Activated T-helper 17 cell treated with anti-CD3 and anti-CD28 coated beads, Interleukin-2, amount 50 U/mL, for 72 hours (primary cell): ENCODE data around the gene TTC9. TPM values are rescaled to one million over a fixed set of nuclear protein-coding genes. Genes with fewer than 3 reads are reported as not detected.

Experiments used
- ATAC-seq: fragments of 150-1000 bp; cut with Tn5 transposase; replicated peaks from 2 replicates; pipeline ENCODE4 v1.10.0; 2021; ENCODE audit warnings: mild to moderate bottlenecking, moderate library complexity
- H3K27ac Mint-ChIP-seq: one replicate; pipeline ENCODE4 v1.8.0; 2022; ENCODE audit warnings: mixed read lengths
- H3K27me3 Mint-ChIP-seq: one replicate; pipeline ENCODE4 v1.8.0; 2022; ENCODE audit warnings: mixed read lengths
- H3K36me3 Mint-ChIP-seq: one replicate; pipeline ENCODE4 v1.8.0; 2022; ENCODE audit warnings: low read depth, mild to moderate bottlenecking, mixed read lengths
- H3K4me1 Mint-ChIP-seq: one replicate; pipeline ENCODE4 v1.8.0; 2022; ENCODE audit warnings: mixed read lengths
- H3K4me3 Mint-ChIP-seq: one replicate; pipeline ENCODE4 v1.8.0; 2022; ENCODE audit warnings: mild to moderate bottlenecking, mixed read lengths
- H3K9me3 Mint-ChIP-seq: one replicate; pipeline ENCODE4 v1.8.0; 2022; ENCODE audit warnings: mixed read lengths
- total RNA-seq, 2 donors: library from RNA; stranded (reverse); gene quantifications; one replicate each; pipeline ENCODE4 v1.2.3, GENCODE V29; 2022

Gene TTC9
- total RNA-seq, 2 donors from 2014 or later, result 4.7 to 8.0 TPM

DNA sequence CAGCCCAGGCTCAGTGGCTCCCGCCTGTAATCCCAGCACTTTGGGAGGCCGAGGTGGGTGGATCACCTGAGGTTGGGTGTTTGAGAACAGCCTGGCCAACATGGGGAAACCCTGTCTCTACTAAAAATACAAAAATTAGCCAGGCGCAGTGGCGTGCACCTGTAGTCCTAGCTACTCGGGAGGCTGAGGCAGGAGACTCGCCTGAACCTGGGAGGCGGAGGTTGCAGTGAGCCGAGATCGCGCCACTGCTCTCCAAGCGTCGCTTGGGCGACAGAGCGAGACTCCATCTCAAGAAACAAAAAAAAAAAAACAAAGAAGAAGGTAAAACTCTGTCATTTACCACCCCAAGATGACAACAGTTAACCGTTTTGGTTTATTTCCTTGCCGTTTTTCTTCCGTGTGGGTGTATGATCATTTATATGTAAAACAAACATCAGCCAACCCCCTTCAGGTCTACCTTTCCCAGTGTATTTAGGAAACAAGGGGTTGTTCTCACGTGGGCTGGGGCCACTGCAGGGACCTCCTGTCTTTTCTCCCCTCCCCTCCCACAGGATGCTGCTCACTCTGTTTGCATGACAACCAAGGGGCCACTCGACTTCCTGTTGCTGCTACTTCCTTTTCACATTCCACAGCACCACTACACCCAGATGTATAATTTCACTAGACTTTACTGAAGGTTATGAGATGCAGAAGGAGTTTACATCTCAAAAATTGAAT lies 13.6 kb downstream of the TTC9 start:
- Mint-ChIP-seq H3K27me3 (no peaks in the 10 kb centered on the region), H3K36me3 (peaks cover 7% of the 10 kb centered on the region), H3K4me1 (peaks cover 57% of the 10 kb centered on the region), H3K9me3 (no peaks in the 10 kb centered on the region), H3K4me3 (peak overlapping the region; percentile 84), H3K27ac (peak overlapping the region; percentile 96)
- peak; percentile 76 for ATAC-seq

DNA sequence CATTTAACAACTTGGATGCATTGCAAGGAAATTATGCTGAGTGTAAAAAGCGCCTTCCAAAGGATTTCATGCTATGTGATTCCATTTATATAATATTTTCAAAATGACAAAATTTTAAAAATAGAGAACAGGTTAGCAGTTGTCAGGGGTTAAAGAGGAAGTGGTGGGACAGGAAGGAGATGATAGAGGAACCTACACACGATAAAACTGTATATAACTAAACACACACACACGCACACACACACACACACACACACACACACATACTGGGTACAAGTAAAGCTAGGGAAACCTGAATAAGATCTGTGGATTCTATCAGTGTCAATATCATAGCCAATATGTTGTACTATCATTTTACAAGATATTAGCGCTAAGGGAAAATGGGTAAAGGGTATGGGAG lies 17.2 kb downstream of the TTC9 start:
- no peak for ATAC-seq
- peak overlapping the region; percentile 96 for H3K27ac Mint-ChIP-seq
- H3K27me3 Mint-ChIP-seq, result no peaks in the 10 kb centered on the region
- no peaks in the 10 kb centered on the region for H3K9me3 Mint-ChIP-seq
- peaks cover 65% of the 10 kb centered on the region for H3K4me1 Mint-ChIP-seq
- peak overlapping the region; percentile 86 for H3K4me3 Mint-ChIP-seq
- H3K36me3 Mint-ChIP-seq, result peaks cover 9% of the 10 kb centered on the region

DNA sequence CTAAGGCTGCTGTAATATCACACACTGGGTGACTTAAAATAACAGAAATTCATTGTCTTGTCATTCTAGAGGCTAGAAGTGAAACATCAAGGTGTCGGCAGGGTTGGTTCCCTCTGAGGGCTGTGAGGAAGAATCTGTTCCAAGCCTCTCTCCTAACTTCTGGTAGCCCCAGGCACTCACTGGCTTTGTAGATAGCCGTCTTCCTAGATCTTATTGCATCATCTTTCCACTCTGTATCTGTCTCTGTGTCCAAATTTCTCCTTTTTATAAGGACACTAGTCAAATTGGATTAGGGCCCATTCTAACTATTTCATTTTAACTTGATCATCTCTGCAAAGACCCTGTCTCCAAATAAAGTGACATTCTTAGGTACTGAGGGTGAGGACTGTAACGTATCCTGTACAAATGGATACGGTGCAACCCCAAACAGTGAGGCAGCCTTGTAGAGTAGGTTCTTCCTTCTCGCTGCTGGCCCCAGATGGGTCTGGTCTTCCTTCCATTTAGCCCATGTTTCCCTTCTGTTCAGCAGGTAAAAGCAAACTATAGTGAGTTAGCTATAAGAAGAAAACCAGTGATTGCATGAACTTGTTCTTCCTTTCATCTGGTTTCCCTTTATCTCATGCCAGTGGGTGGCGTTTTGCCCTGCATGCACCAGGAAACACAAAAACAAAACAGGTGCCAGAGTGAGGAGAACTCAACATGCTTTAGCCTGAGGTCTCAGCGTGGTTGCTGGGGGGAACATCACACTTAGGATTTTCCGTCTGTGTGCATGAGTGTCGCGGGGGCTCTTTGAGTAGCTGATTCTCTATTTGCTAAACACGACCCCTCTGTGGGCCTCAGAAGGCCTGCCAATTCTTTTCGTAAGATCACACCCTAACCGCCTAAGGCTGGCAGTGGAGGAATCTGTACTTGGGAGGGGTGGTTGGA lies 19.5 kb downstream of the TTC9 start:
- peaks cover 61% of the 10 kb centered on the region for H3K4me1 Mint-ChIP-seq
- peaks cover 9% of the 10 kb centered on the region for H3K36me3 Mint-ChIP-seq
- ATAC-seq, result peak; percentile 75
- H3K27me3 Mint-ChIP-seq, result no peaks in the 10 kb centered on the region
- no peaks in the 10 kb centered on the region for H3K9me3 Mint-ChIP-seq
- H3K4me3 Mint-ChIP-seq, result peak overlapping the region; percentile 86
- H3K27ac Mint-ChIP-seq, result peak overlapping the region; percentile 96

DNA sequence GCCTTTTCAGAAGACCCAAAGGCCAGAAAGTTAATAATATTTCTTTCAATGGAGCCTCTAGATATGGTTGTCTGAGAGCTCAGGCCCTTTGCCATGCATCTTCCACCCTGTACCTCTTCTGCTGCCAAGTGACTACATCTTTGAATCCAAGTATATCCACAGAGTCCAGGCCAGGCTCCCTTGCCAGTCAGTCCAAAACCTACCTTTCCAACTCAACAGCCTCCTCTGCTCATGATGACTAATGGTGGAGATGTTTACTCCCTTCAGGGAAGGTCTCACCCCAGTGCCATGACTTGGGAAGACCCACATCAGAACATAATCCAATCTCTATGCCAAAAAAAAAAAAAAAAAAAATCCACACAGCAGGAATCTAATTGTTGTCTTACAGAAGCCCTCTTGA lies 20.4 kb downstream of the TTC9 start:
- peaks cover 53% of the 10 kb centered on the region for H3K4me1 Mint-ChIP-seq
- no peaks in the 10 kb centered on the region for H3K27me3 Mint-ChIP-seq
- peaks cover 9% of the 10 kb centered on the region for H3K36me3 Mint-ChIP-seq
- no peaks in the 10 kb centered on the region for H3K9me3 Mint-ChIP-seq
- peak overlapping the region; percentile 96 for H3K27ac Mint-ChIP-seq
- peak overlapping the region; percentile 86 for H3K4me3 Mint-ChIP-seq
- peak; percentile 17 for ATAC-seq

DNA sequence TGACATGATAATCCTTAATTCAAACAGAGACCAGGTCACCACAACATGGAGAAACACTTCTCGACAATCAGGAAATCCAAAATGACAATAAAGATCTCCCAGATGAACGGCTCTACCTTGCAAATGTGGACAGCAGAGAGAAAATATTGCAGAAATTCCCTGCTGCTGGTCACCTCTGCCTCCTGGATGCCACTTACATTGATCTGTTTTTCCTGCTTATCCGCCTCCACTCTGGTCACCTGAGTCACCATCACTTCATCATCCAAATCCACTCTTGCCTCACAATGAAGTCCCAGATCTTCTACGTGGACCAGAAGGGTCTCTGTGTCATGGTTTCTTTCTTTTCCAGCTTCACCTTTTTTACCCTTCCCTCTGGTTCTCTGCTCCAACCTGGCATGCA lies 21.1 kb downstream of the TTC9 start:
- Mint-ChIP-seq H3K27me3 (no peaks in the 10 kb centered on the region), H3K4me1 (peaks cover 49% of the 10 kb centered on the region), H3K36me3 (peaks cover 9% of the 10 kb centered on the region), H3K9me3 (no peaks in the 10 kb centered on the region), H3K27ac (peak overlapping the region; percentile 96), H3K4me3 (no peak overlapping the region)
- no peak for ATAC-seq

DNA sequence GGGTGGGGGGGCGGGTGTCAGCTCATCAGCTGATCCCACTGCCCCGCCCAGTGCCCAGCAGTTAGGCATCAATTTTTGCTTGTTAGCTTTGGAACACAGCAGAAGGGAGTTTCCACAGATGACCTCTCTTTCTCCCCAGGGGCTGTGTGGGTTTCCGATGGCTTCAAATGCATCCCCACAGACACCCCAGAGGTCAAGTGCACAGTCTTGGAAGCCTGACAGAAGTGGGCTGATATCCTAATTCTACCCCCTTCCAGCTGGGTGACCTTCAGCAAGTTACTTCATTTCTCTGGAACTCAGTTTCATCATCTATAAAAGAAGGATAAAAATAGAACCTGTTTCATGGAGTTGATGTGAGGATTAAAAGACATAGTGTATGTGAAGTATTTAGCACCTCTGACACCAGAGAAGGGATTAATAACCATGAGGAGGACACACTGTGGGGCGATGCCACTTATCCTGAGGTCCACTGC lies 22.0 kb downstream of the TTC9 start:
- Mint-ChIP-seq H3K36me3 (peaks cover 19% of the 10 kb centered on the region), H3K4me1 (peaks cover 47% of the 10 kb centered on the region), H3K27me3 (no peaks in the 10 kb centered on the region), H3K9me3 (no peaks in the 10 kb centered on the region), H3K4me3 (no peak overlapping the region), H3K27ac (no peak overlapping the region)
- no peak for ATAC-seq

DNA sequence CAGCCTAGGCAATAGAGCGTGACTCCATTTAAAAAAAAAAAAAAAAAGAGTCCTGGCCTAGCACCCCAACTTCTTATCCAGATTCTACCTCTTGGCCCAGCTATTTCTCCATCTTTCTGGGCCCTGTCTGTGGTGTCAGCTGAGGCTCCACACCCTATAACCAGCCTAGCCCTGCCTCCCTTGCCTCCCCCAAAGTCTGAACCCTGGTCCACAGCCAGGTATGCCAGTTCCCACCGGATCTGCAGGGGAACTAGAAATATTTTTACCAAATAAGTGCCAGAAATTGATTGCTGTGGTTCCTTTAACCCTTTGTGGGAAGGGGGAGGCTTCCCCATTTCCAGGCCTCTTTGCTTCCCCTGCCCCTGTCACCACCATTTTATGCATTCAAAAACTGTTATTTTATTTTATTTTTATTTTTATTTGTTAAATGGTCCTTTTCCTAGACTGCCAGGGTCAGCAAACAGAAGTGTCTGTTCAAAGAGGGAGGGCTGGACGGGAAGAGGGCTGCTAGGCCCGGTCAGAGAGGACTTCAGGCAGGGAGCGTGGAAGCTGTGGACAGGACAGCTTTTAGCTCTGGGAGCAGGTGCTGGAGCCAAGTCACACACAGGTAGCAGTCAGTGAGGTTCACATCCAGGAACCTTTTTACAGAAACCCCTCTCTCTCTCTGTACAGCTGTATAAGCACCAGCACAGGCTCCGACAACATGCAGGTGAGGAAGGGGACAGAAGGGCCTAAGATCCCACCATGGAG lies 23.2 kb downstream of the TTC9 start:
- ATAC-seq, result no peak
- peak overlapping the region; percentile 74 for H3K27ac Mint-ChIP-seq
- peaks cover 30% of the 10 kb centered on the region for H3K36me3 Mint-ChIP-seq
- peaks cover 39% of the 10 kb centered on the region for H3K4me1 Mint-ChIP-seq
- no peaks in the 10 kb centered on the region for H3K9me3 Mint-ChIP-seq
- no peak overlapping the region for H3K4me3 Mint-ChIP-seq
- no peaks in the 10 kb centered on the region for H3K27me3 Mint-ChIP-seq

DNA sequence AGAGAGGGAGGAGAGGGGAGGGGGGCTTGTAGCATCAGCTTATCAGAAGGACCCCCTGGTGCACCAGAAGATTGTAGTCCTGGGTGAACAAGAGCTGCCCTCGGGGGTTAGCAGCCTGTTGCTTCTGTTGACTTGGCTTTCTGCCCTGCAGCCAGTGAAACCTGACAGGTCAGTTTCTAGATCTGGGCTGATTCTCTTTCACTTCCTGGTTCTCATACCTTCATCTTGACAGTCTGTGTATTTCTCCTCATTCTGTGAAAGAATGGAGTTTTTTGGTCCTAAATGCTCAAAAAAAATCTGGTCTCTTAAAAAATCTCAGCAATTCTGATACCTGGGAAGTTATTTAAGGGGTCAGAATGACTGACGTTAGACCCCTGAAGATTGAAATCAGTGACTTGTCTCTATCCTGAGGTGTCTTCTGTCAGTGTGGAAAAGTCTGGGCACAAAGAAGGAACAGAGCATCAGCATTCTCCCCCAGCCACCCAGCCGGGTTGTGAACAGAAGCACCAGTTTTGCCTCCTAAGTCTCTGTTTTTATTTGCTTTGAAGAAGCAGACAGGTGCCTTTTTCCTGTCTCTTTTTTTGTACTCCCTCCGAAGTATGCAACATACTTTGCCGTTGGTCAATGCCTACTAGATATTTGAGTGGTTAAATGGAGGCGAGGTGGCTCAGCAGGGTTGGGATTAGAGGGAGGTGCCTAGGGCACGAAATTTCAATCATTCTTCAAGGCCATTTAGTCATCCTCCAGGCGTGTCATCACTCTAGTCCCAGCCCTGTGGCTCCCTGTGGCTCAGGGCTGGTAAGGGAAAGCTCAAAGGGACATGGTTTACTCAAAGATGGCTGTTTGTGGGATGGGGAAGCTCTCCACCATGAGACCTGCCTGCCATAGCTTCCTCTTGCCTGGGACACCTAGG lies 24.0 kb downstream of the TTC9 start:
- peak overlapping the region; percentile 29 for H3K4me3 Mint-ChIP-seq
- no peaks in the 10 kb centered on the region for H3K27me3 Mint-ChIP-seq
- ATAC-seq, result peak; percentile 61
- no peaks in the 10 kb centered on the region for H3K9me3 Mint-ChIP-seq
- H3K4me1 Mint-ChIP-seq, result peaks cover 33% of the 10 kb centered on the region
- peaks cover 38% of the 10 kb centered on the region for H3K36me3 Mint-ChIP-seq
- peak overlapping the region; percentile 74 for H3K27ac Mint-ChIP-seq

DNA sequence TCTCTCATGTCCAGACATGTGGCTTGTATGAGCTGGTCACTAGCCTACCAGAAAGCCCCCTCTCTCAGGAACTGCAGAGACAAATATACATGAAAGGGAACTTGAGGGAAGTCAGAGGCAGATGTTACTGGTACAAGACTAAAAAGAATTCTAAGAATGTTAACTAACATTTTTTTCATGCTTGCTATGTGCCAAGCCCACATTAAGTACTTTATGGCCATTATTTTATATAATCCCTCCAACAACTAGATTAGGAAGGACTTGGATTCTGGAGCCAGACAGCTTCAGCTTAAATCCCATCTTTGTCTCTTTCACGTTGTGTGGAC lies 24.6 kb downstream of the TTC9 start:
- H3K4me3 Mint-ChIP-seq, result no peak overlapping the region
- ATAC-seq, result no peak
- peaks cover 44% of the 10 kb centered on the region for H3K36me3 Mint-ChIP-seq
- peaks cover 27% of the 10 kb centered on the region for H3K4me1 Mint-ChIP-seq
- H3K9me3 Mint-ChIP-seq, result no peaks in the 10 kb centered on the region
- H3K27ac Mint-ChIP-seq, result peak overlapping the region; percentile 74
- no peaks in the 10 kb centered on the region for H3K27me3 Mint-ChIP-seq

DNA sequence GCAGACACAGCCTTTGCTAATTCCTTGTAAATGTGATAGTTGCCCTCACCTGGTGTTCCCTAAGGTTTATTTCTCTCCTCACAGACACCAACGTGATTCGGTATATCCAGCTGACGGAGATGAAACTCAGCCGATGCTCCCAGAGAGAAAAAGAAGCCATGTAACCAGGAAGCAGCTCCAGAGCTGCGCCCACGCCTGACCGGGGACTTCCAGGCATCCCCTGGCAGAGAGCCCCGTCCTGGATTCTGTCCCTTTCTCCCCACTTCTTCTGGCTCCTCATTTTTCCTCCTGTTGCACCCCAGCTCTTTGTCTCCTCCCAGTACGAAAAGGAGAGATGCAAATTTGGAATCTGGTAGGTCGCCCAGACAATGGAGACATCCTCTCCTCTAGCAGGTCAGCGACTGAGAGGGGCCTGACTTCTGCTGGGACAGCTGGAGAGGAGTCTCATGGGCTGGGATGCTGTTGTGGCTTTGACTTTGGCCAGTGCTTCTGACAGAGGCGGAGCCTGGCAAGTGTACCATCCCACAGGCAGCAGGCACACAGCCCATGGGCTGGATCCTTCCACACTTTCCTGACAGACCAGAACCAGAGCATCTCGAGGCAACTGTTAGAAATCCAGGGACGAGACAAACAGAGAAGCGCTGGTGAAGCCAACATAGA lies 29.4 kb downstream of the TTC9 start:
- H3K36me3 Mint-ChIP-seq, result peaks cover 80% of the 10 kb centered on the region
- no peak overlapping the region for H3K4me3 Mint-ChIP-seq
- no peak overlapping the region for H3K27ac Mint-ChIP-seq
- H3K9me3 Mint-ChIP-seq, result no peaks in the 10 kb centered on the region
- peaks cover under 1% of the 10 kb centered on the region for H3K4me1 Mint-ChIP-seq
- H3K27me3 Mint-ChIP-seq, result no peaks in the 10 kb centered on the region
- ATAC-seq, result no peak

DNA sequence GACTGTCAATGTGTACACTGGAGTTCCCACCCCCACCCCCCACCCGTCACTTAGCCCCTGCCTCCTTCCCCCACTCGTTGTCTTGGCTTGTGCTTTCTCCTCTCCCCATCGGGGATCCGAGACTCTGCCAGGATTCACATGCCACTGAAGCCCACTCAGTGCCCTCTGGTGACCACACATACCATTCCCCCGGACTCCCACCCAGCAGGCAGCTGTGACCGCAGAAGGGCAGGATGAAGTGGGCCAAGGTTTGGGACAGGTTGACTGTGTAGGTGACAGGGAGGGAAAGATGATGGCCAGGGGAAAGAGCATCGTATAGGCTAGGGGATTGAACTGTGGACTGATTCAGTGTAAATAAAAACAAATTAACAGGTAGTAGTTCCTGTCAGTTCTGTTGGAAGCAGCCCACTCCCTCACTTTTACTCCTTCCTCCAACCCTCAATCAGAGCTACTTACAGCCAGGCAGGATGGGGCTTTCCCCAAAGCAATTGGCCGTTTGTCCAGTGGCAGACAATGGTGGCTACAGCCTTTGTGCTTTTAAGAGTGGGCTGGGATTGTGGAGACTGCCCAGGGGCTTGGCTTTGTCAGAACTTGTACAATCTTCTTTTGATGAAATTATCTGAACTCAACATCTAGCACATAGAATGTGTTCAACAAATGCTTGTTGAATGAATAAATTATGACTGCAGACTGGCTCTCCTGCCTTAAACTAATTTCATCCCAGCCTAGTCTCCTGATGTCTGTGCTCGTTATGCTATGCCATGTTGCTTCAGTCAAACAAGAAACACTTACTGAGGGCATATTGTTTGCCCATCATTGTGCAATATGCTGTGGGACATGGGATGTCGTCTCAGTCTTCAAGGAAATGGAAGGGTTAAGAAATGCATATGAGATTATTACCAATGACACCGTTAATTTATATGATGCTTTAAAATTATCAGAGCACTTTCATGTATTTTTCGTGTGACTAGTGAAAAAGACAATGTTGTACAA lies 30.2 kb downstream of the TTC9 start:
- ATAC-seq, result no peak
- Mint-ChIP-seq H3K27me3 (no peaks in the 10 kb centered on the region), H3K27ac (no peak overlapping the region), H3K36me3 (peaks cover 80% of the 10 kb centered on the region), H3K9me3 (no peaks in the 10 kb centered on the region), H3K4me1 (no peaks in the 10 kb centered on the region), H3K4me3 (no peak overlapping the region)

DNA sequence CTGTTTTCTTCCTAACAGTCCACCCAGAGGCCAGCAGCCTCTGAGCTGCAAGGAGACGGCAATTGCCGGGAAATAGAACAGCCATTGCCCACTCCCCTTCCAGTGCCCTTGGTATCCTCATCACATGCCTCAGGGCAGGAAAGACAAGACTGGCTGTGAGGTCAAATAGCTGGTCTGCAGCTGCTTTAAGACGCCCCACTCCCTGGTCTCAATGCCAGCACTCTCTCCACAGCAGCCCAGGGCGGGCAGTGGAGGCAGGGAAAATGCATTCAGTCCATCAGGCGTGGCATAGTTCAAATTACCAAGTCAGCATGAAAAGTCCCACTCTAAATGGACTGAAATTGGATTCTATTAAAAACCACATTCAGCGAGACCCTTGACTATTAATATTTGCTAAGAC lies 35.6 kb downstream of the TTC9 start:
- H3K4me3 Mint-ChIP-seq, result no peak overlapping the region
- no peaks in the 10 kb centered on the region for H3K9me3 Mint-ChIP-seq
- H3K4me1 Mint-ChIP-seq, result no peaks in the 10 kb centered on the region
- H3K27me3 Mint-ChIP-seq, result no peaks in the 10 kb centered on the region
- H3K36me3 Mint-ChIP-seq, result peaks cover 34% of the 10 kb centered on the region
- no peak for ATAC-seq
- H3K27ac Mint-ChIP-seq, result no peak overlapping the region
